GM18499 (cell line): Measurements from ENCODE around the gene TEK.

Experiments
- ATAC-seq: cut with Tn5 transposase; IDR thresholded peaks from one replicate; pipeline ENCODE4 v1.9.1; 2021; ENCODE audit warnings: moderate number of reproducible peaks; ENCODE audit not compliant: insufficient read depth, unreplicated experiment

TEK gene

GRCh38 chr9:27165670-27166069 lies 56.6 kb downstream of the TEK start:
- no peak for ATAC-seq

GRCh38 chr9:27168496-27168895 lies 59.5 kb downstream of the TEK start:
- ATAC-seq: no peak

GRCh38 chr9:27168951-27169350 lies 59.9 kb downstream of the TEK start:
- ATAC-seq: no peak

- ATAC-seq: no peak
These were observed 67.9 kb downstream of the TEK start for GRCh38 chr9:27176971-27177370.

- no peak for ATAC-seq
These were observed 70.3 kb downstream of the TEK start for GRCh38 chr9:27179245-27179865.

GRCh38 chr9:27181381-27181780 lies 72.4 kb downstream of the TEK start:
- no peak for ATAC-seq

GRCh38 chr9:27182421-27182820 lies 73.4 kb downstream of the TEK start:
- no peak for ATAC-seq

GRCh38 chr9:27183131-27183530 lies 74.1 kb downstream of the TEK start:
- ATAC-seq: no peak

GRCh38 chr9:27183701-27184100 lies 74.7 kb downstream of the TEK start:
- no peak for ATAC-seq

- no peak for ATAC-seq
These were observed 75.7 kb downstream of the TEK start for GRCh38 chr9:27184556-27185351.

GRCh38 chr9:27188426-27188825 lies 79.4 kb downstream of the TEK start:
- no peak for ATAC-seq

GRCh38 chr9:27189426-27189825 lies 80.4 kb downstream of the TEK start:
- no peak for ATAC-seq

GRCh38 chr9:27192291-27192960 lies 83.4 kb downstream of the TEK start:
- ATAC-seq: no peak

- ATAC-seq: no peak
These were observed 84.9 kb downstream of the TEK start for GRCh38 chr9:27193886-27194285.

GRCh38 chr9:27194401-27195091 lies 85.5 kb downstream of the TEK start:
- ATAC-seq: no peak

- ATAC-seq: no peak
These were observed 86.2 kb downstream of the TEK start for GRCh38 chr9:27195191-27195590.

- ATAC-seq: no peak
These were observed 87.4 kb downstream of the TEK start for GRCh38 chr9:27196383-27196782.

- ATAC-seq: no peak
These were observed 89.2 kb downstream of the TEK start for GRCh38 chr9:27198190-27198589.

GRCh38 chr9:27202056-27202455 lies 93.0 kb downstream of the TEK start:
- no peak for ATAC-seq

GRCh38 chr9:27203783-27204182 lies 94.8 kb downstream of the TEK start:
- ATAC-seq: no peak

- no peak for ATAC-seq
These were observed 95.6 kb downstream of the TEK start for GRCh38 chr9:27204578-27204977.
